Activated CD4-positive, alpha-beta T cell treated with anti-CD3 and anti-CD28 coated beads, Interleukin-2, amount 50 U/mL, for 24 hours (primary cell): ENCODE data around the gene ESYT2.

ENCODE experiments used
- DNase-seq, 2 donors: peaks; one replicate each; pipeline ENCODE4 v3.0.0-alpha.2; 2020; ENCODE audit warnings: low read depth in 1 of 2, low spot score in 1 of 2

Gene ESYT2

GRCh38 chr7:158805937-158806336, 23.4 kb downstream of the ESYT2 start:
- no peak for DNase-seq

GRCh38 chr7:158805414-158805813, 23.9 kb downstream of the ESYT2 start:
- DNase-seq: no peak

- DNase-seq: no peak
These were observed 25.0 kb downstream of the ESYT2 start for GRCh38 chr7:158804335-158804734.

- DNase-seq: no peak
These were observed 25.8 kb downstream of the ESYT2 start for GRCh38 chr7:158803367-158803969.

GRCh38 chr7:158802535-158803366, 26.6 kb downstream of the ESYT2 start:
- no peak for DNase-seq

- DNase-seq: no peak
These were observed 30.6 kb downstream of the ESYT2 start for GRCh38 chr7:158798741-158799140.

GRCh38 chr7:158796667-158797066, 32.6 kb downstream of the ESYT2 start:
- no peak for DNase-seq

GRCh38 chr7:158795272-158795671, 34.0 kb downstream of the ESYT2 start:
- no peak for DNase-seq

GRCh38 chr7:158791107-158791506, 38.2 kb downstream of the ESYT2 start:
- DNase-seq: no peak

GRCh38 chr7:158789842-158790241, 39.5 kb downstream of the ESYT2 start:
- DNase-seq: no peak

- no peak for DNase-seq
These were observed 42.4 kb downstream of the ESYT2 start for GRCh38 chr7:158786898-158787297.

- DNase-seq: no peak
These were observed 45.0 kb downstream of the ESYT2 start for GRCh38 chr7:158784270-158784669.

GRCh38 chr7:158783595-158783994, 45.7 kb downstream of the ESYT2 start:
- no peak for DNase-seq

- no peak for DNase-seq
These were observed 46.4 kb downstream of the ESYT2 start for GRCh38 chr7:158782761-158783401.

- no peak for DNase-seq
These were observed 47.2 kb downstream of the ESYT2 start for GRCh38 chr7:158781974-158782664.

- DNase-seq: no peak
These were observed 47.9 kb downstream of the ESYT2 start for GRCh38 chr7:158781217-158781973.

- no peak for DNase-seq
These were observed 50.0 kb downstream of the ESYT2 start for GRCh38 chr7:158779061-158780000.

GRCh38 chr7:158778471-158778870, 50.8 kb downstream of the ESYT2 start:
- no peak for DNase-seq

GRCh38 chr7:158777793-158778192, 51.5 kb downstream of the ESYT2 start:
- DNase-seq: no peak

GRCh38 chr7:158776474-158776873, 52.8 kb downstream of the ESYT2 start:
- DNase-seq: no peak
